ENCODE measurements around the gene PKD1L1.
"Not testable (repeated sequence)": the region's sequence is repeated elsewhere in the genome, so short reads cannot be mapped to it uniquely, and the experiment has no call there.

PKD1L1 gene

GRCh38 chr7:47989607-47990400 is 41.5 kb upstream of the PKD1L1 start:
- TF ChIP-seq SNAI2 (CRISPR knock-in tag; IDR thresholded peaks at IDR 0.05) (peak; percentile 63; the same call in 1 of the 2 replicates), RARB (CRISPR knock-in tag; IDR thresholded peaks at IDR 0.05) (peak; percentile 96; the same call in 1 of the 2 replicates), ZC3H10 (CRISPR knock-in tag; IDR thresholded peaks at IDR 0.05) (peak; percentile 99), TOX (CRISPR knock-in tag; IDR thresholded peaks at IDR 0.05; ENCODE audit: borderline replicate concordance) (peak; percentile 79), PATZ1 (CRISPR knock-in tag; IDR thresholded peaks at IDR 0.05; ENCODE audit: borderline replicate concordance) (peak; percentile 71; the same call in 1 of the 2 replicates), OSR1 (CRISPR knock-in tag; IDR thresholded peaks at IDR 0.05) (peak; percentile 74; the same call in 1 of the 2 replicates), ISL1 (CRISPR knock-in tag; IDR thresholded peaks at IDR 0.05) (peak; percentile 22; the same call in 1 of the 2 replicates), CSDC2 (CRISPR knock-in tag; IDR thresholded peaks at IDR 0.05) (peak; percentile 97; the same call in 1 of the 2 replicates)
- not testable (repeated sequence) for ATAC-seq

GRCh38 chr7:47988496-47989386 is 40.5 kb upstream of the PKD1L1 start:
- no peak for TF ChIP-seq ESRRG (CRISPR knock-in tag; IDR thresholded peaks at IDR 0.05)
- ATAC-seq = peak; percentile 84

GRCh38 chr7:47982610-47983009 is 34.3 kb upstream of the PKD1L1 start:
- no peak for ATAC-seq
- no peak for TF ChIP-seq GLIS3 (CRISPR knock-in tag; IDR thresholded peaks at IDR 0.05)
- TF ChIP-seq ESRRG (CRISPR knock-in tag; IDR thresholded peaks at IDR 0.05) = no peak
- no peak for TF ChIP-seq ZFP30 (CRISPR knock-in tag; IDR thresholded peaks at IDR 0.05)
- no peak for TF ChIP-seq PPARA (CRISPR knock-in tag; IDR thresholded peaks at IDR 0.05; ENCODE audit: borderline replicate concordance)
- TF ChIP-seq ARNTL (CRISPR knock-in tag; IDR thresholded peaks at IDR 0.05; ENCODE audit: borderline replicate concordance, low read depth) = no peak
- TF ChIP-seq TOX (CRISPR knock-in tag; IDR thresholded peaks at IDR 0.05; ENCODE audit: borderline replicate concordance) = no peak
- no peak for TF ChIP-seq OSR1 (CRISPR knock-in tag; IDR thresholded peaks at IDR 0.05)
- TF ChIP-seq CSDC2 (CRISPR knock-in tag; IDR thresholded peaks at IDR 0.05) = no peak
- TF ChIP-seq PATZ1 (CRISPR knock-in tag; IDR thresholded peaks at IDR 0.05; ENCODE audit: borderline replicate concordance) = no peak

GRCh38 chr7:47980648-47981047 is 32.4 kb upstream of the PKD1L1 start:
- ATAC-seq = not testable (repeated sequence)

- ATAC-seq = no peak
- no peak for TF ChIP-seq ZC3H10 (CRISPR knock-in tag; IDR thresholded peaks at IDR 0.05)
- no peak for TF ChIP-seq CSRNP3 (CRISPR knock-in tag; IDR thresholded peaks at IDR 0.05)
- no peak for TF ChIP-seq POU6F1 (CRISPR knock-in tag; IDR thresholded peaks at IDR 0.05; ENCODE audit: borderline replicate concordance, low read depth)
- TF ChIP-seq CREB5 (CRISPR knock-in tag; IDR thresholded peaks at IDR 0.05; ENCODE audit: low read depth) = no peak
- no peak for TF ChIP-seq SNAI2 (CRISPR knock-in tag; IDR thresholded peaks at IDR 0.05)
- no peak for TF ChIP-seq ZNF70 (CRISPR knock-in tag; IDR thresholded peaks at IDR 0.05)
- TF ChIP-seq CSDC2 (CRISPR knock-in tag; IDR thresholded peaks at IDR 0.05) = no peak
- no peak for TF ChIP-seq ZFP30 (CRISPR knock-in tag; IDR thresholded peaks at IDR 0.05)
- TF ChIP-seq GLIS3 (CRISPR knock-in tag; IDR thresholded peaks at IDR 0.05) = no peak
- no peak for TF ChIP-seq ISL1 (CRISPR knock-in tag; IDR thresholded peaks at IDR 0.05)
- TF ChIP-seq OSR1 (CRISPR knock-in tag; IDR thresholded peaks at IDR 0.05) = no peak
- no peak for TF ChIP-seq ZFP3 (CRISPR knock-in tag; IDR thresholded peaks at IDR 0.05)
- no peak for TF ChIP-seq ZNF565 (CRISPR knock-in tag; conservative IDR thresholded peaks at IDR 0.05; ENCODE audit: low read depth)
- TF ChIP-seq RARB (CRISPR knock-in tag; IDR thresholded peaks at IDR 0.05) = no peak
- no peak for TF ChIP-seq TSHZ2 (CRISPR knock-in tag; IDR thresholded peaks at IDR 0.05)
These were observed 31.5 kb upstream of the PKD1L1 start for GRCh38 chr7:47979832-47980181.
